CD4-positive, alpha-beta memory T cell (primary cell): Measurements from ENCODE around the gene CTNND2. TPM values are rescaled to one million over a fixed set of nuclear protein-coding genes. Genes with fewer than 3 reads are reported as not detected.

Source experiments
- CTCF ChIA-PET: fragments of 350-600 bp; sonication (Branson Sonifier 250); formaldehyde crosslinking; loops from one replicate; lab custom pipeline; 2021; ENCODE audit warnings: inconsistent platforms; ENCODE audit not compliant: partially characterized antibody; lab: Charles Lee
- POLR2A ChIA-PET: fragments of 350-600 bp; sonication (Branson Sonifier 250); formaldehyde crosslinking; loops from one replicate; lab custom pipeline; 2021; ENCODE audit not compliant: partially characterized antibody; lab: Charles Lee
- DNase-seq, 5 donors: peaks; one replicate each; pipeline versions ENCODE4 v3.0.0 to v3.0.0-alpha.2; 2020 to 2022; ENCODE audit warnings: mixed read lengths in 1 of 5
- H3K27ac ChIP-seq: one replicate; pipeline ENCODE4 v1.7.0; 2013; ENCODE audit warnings: low read depth, low read length
- H3K27me3 ChIP-seq: 2 replicates; pipeline ENCODE4 v1.7.0; 2013; ENCODE audit warnings: mild to moderate bottlenecking, low read length, moderate library complexity; ENCODE audit not compliant: insufficient read depth
- H3K36me3 ChIP-seq: 2 replicates; pipeline ENCODE4 v1.7.0; 2013; ENCODE audit warnings: mild to moderate bottlenecking, low read length, moderate library complexity; ENCODE audit not compliant: insufficient read depth
- H3K4me1 ChIP-seq: 2 replicates; pipeline ENCODE4 v1.7.0; 2013; ENCODE audit warnings: mild to moderate bottlenecking, low read length, moderate library complexity; ENCODE audit not compliant: insufficient read depth
- H3K4me3 ChIP-seq, 2 donors: one replicate each; pipeline ENCODE4 v1.7.0; 2013; ENCODE audit warnings: low read length in 2 of 2, mild to moderate bottlenecking in 1 of 2
- H3K9me3 ChIP-seq, 2 donors: one replicate each; pipeline ENCODE4 v1.7.0; 2013; ENCODE audit warnings: low read length in 2 of 2, control low read depth in 1 of 2; ENCODE audit not compliant: control insufficient read depth in 1 of 2
- H3K27ac Mint-ChIP-seq, 7 donors: one replicate each; pipeline ENCODE4 v1.8.0; 2020 to 2021; ENCODE audit warnings: mixed read lengths in 7 of 7, mild to moderate bottlenecking in 6 of 7, inconsistent platforms in 3 of 7, moderate library complexity in 3 of 7
- H3K27me3 Mint-ChIP-seq, 2 donors: one replicate each; pipeline ENCODE4 v1.8.0; 2020 to 2021; ENCODE audit warnings: mixed read lengths in 2 of 2
- H3K36me3 Mint-ChIP-seq, 2 donors: one replicate each; pipeline ENCODE4 v1.8.0; 2020 to 2021; ENCODE audit warnings: mixed read lengths in 2 of 2, inconsistent platforms in 1 of 2, mild to moderate bottlenecking in 1 of 2
- H3K4me1 Mint-ChIP-seq, 4 donors: one replicate each; pipeline ENCODE4 v1.8.0; 2020 to 2021; ENCODE audit warnings: mixed read lengths in 4 of 4, mild to moderate bottlenecking in 1 of 4
- H3K4me3 Mint-ChIP-seq, 8 donors: one replicate each; pipeline ENCODE4 v1.8.0; 2020 to 2021; ENCODE audit warnings: mixed read lengths in 8 of 8, mild to moderate bottlenecking in 7 of 8, moderate library complexity in 6 of 8, inconsistent platforms in 3 of 8
- H3K9me3 Mint-ChIP-seq, 8 donors: one replicate each; pipeline ENCODE4 v1.8.0; 2020 to 2021; ENCODE audit warnings: mixed read lengths in 8 of 8, mild to moderate bottlenecking in 5 of 8, inconsistent platforms in 3 of 8, moderate library complexity in 1 of 8
- intact Hi-C: fragments of 100-400 bp; cut with micrococcal nuclease; formaldehyde crosslinking; loops from one replicate; pipeline ENCODE4 v1.15.1; 2023
- polyA plus RNA-seq, 2 donors: library from polyadenylated mRNA; unstranded; fragments of 300-500 nt; fragmentation: Illumina TruSeq; gene quantifications; one replicate each; pipeline ENCODE4 v1.2.3, GENCODE V29; 2021
- total RNA-seq, 2 experiments: library from RNA; stranded (reverse); gene quantifications; one replicate each; pipeline ENCODE4 v1.2.3, GENCODE V29; 2021

CTNND2 gene
- total and polyA plus RNA-seq, 4 experiments from 2014 or later = 0.65 TPM; not detected in 3

- no peaks in the 10 kb centered on the region for H3K4me1 Mint-ChIP-seq
- ChIA-PET CTCF (no interaction called here), POLR2A (no interaction called here)
- H3K9me3 ChIP-seq = no peaks in the 10 kb centered on the region
- peaks cover 0 to 2% (median 0%) of the 10 kb centered on the region in 8 donors for H3K9me3 Mint-ChIP-seq
- no peaks in the 10 kb centered on the region for H3K36me3 Mint-ChIP-seq
- no peaks in the 10 kb centered on the region for H3K4me1 ChIP-seq
- no peak overlapping the region for H3K27ac Mint-ChIP-seq
- no peaks in the 10 kb centered on the region for H3K27me3 Mint-ChIP-seq
- intact Hi-C loops = no loop called here
- H3K4me3 Mint-ChIP-seq = no peak overlapping the region
- H3K36me3 ChIP-seq = no peaks in the 10 kb centered on the region
- H3K27me3 ChIP-seq = no peaks in the 10 kb centered on the region
- no peak overlapping the region for H3K4me3 ChIP-seq
- H3K27ac ChIP-seq = no peak overlapping the region
- no peak for DNase-seq
Measured at GRCh38 chr5:11514705-11515432, 389.4 kb downstream of the CTNND2 start.

- Mint-ChIP-seq H3K36me3 (no peaks in the 10 kb centered on the region), H3K4me3 (no peak overlapping the region)
- no peaks in the 10 kb centered on the region for H3K36me3 ChIP-seq
Measured at GRCh38 chr5:11511878-11512277, 392.4 kb downstream of the CTNND2 start.

GRCh38 chr5:11510889-11511288 is 393.4 kb downstream of the CTNND2 start:
- H3K9me3 Mint-ChIP-seq = peaks cover 0 to 2% (median 0%) of the 10 kb centered on the region in 8 donors
- no peaks in the 10 kb centered on the region for H3K4me1 Mint-ChIP-seq
- no peak overlapping the region for H3K27ac ChIP-seq
- no peaks in the 10 kb centered on the region for H3K36me3 ChIP-seq
- H3K27ac Mint-ChIP-seq = no peak overlapping the region
- ChIA-PET CTCF (no interaction called here), POLR2A (no interaction called here)
- no peaks in the 10 kb centered on the region for H3K27me3 ChIP-seq
- H3K9me3 ChIP-seq = no peaks in the 10 kb centered on the region
- intact Hi-C loops = no loop called here
- no peaks in the 10 kb centered on the region for H3K27me3 Mint-ChIP-seq
- no peak overlapping the region for H3K4me3 ChIP-seq
- H3K4me1 ChIP-seq = no peaks in the 10 kb centered on the region
- no peak for DNase-seq
- H3K36me3 Mint-ChIP-seq = no peaks in the 10 kb centered on the region
- no peak overlapping the region for H3K4me3 Mint-ChIP-seq

More at GRCh38 chr5:11511878-11512277, 392.4 kb downstream of the CTNND2 start:
- intact Hi-C loops = no loop called here
- peaks cover 0 to 2% (median 0%) of the 10 kb centered on the region in 8 donors for H3K9me3 Mint-ChIP-seq
- no peak for DNase-seq
- H3K27ac Mint-ChIP-seq = no peak overlapping the region
- H3K27ac ChIP-seq = no peak overlapping the region
- no peaks in the 10 kb centered on the region for H3K9me3 ChIP-seq
- no peaks in the 10 kb centered on the region for H3K4me1 Mint-ChIP-seq
- no peak overlapping the region for H3K4me3 ChIP-seq
- H3K4me1 ChIP-seq = no peaks in the 10 kb centered on the region
- H3K27me3 Mint-ChIP-seq = no peaks in the 10 kb centered on the region
- ChIA-PET CTCF (no interaction called here), POLR2A (no interaction called here)
- H3K27me3 ChIP-seq = no peaks in the 10 kb centered on the region

GRCh38 chr5:11509793-11510192 is 394.5 kb downstream of the CTNND2 start:
- H3K27ac Mint-ChIP-seq = no peak overlapping the region
- H3K27me3 Mint-ChIP-seq = no peaks in the 10 kb centered on the region
- intact Hi-C loops = no loop called here

GRCh38 chr5:11507156-11507910 is 396.9 kb downstream of the CTNND2 start:
- no peak overlapping the region for H3K4me3 ChIP-seq
- CTCF ChIA-PET = no interaction called here
- no peak overlapping the region for H3K4me3 Mint-ChIP-seq
- no peak overlapping the region for H3K27ac Mint-ChIP-seq
- H3K4me1 Mint-ChIP-seq = no peaks in the 10 kb centered on the region
- no peaks in the 10 kb centered on the region for H3K36me3 Mint-ChIP-seq
- H3K27me3 ChIP-seq = no peaks in the 10 kb centered on the region
- intact Hi-C loops = no loop called here
- H3K9me3 ChIP-seq = no peaks in the 10 kb centered on the region
- H3K4me1 ChIP-seq = no peaks in the 10 kb centered on the region
- no peak for DNase-seq
- no peak overlapping the region for H3K27ac ChIP-seq
- POLR2A ChIA-PET = no interaction called here
- peaks cover 0 to 2% (median 0%) of the 10 kb centered on the region in 8 donors for H3K9me3 Mint-ChIP-seq
- no peaks in the 10 kb centered on the region for H3K27me3 Mint-ChIP-seq
- H3K36me3 ChIP-seq = no peaks in the 10 kb centered on the region

More at GRCh38 chr5:11509793-11510192, 394.5 kb downstream of the CTNND2 start:
- no peaks in the 10 kb centered on the region for H3K4me1 Mint-ChIP-seq
- H3K9me3 ChIP-seq = no peaks in the 10 kb centered on the region
- no peak overlapping the region for H3K4me3 ChIP-seq
- POLR2A ChIA-PET = no interaction called here
- H3K27ac ChIP-seq = no peak overlapping the region
- CTCF ChIA-PET = no interaction called here
- H3K9me3 Mint-ChIP-seq = peaks cover 0 to 2% (median 0%) of the 10 kb centered on the region in 8 donors
- no peaks in the 10 kb centered on the region for H3K4me1 ChIP-seq
- no peak for DNase-seq
- no peak overlapping the region for H3K4me3 Mint-ChIP-seq
- no peaks in the 10 kb centered on the region for H3K36me3 ChIP-seq
- no peaks in the 10 kb centered on the region for H3K27me3 ChIP-seq
- no peaks in the 10 kb centered on the region for H3K36me3 Mint-ChIP-seq

GRCh38 chr5:11504886-11505193 is 399.4 kb downstream of the CTNND2 start:
- intact Hi-C loops = no loop called here
- H3K4me3 Mint-ChIP-seq = no peak overlapping the region
- POLR2A ChIA-PET = no interaction called here
- H3K4me1 ChIP-seq = no peaks in the 10 kb centered on the region
- no peaks in the 10 kb centered on the region for H3K27me3 ChIP-seq
- no peaks in the 10 kb centered on the region for H3K36me3 Mint-ChIP-seq
- no peaks in the 10 kb centered on the region for H3K9me3 ChIP-seq
- CTCF ChIA-PET = no interaction called here
- no peaks in the 10 kb centered on the region for H3K27me3 Mint-ChIP-seq
- H3K27ac ChIP-seq = no peak overlapping the region
- H3K4me3 ChIP-seq = no peak overlapping the region
- H3K4me1 Mint-ChIP-seq = no peaks in the 10 kb centered on the region
- DNase-seq = no peak
- peaks cover 0 to 2% (median 0%) of the 10 kb centered on the region in 8 donors for H3K9me3 Mint-ChIP-seq
- H3K36me3 ChIP-seq = no peaks in the 10 kb centered on the region
- H3K27ac Mint-ChIP-seq = no peak overlapping the region

- POLR2A ChIA-PET = no interaction called here
- H3K27ac Mint-ChIP-seq = no peak overlapping the region
- no peaks in the 10 kb centered on the region for H3K27me3 ChIP-seq
Measured at GRCh38 chr5:11504065-11504885, 400.0 kb downstream of the CTNND2 start.

More at GRCh38 chr5:11504065-11504885, 400.0 kb downstream of the CTNND2 start:
- Histone ChIP-seq H3K4me1 (no peaks in the 10 kb centered on the region), H3K9me3 (no peaks in the 10 kb centered on the region), H3K4me3 (no peak overlapping the region), H3K36me3 (no peaks in the 10 kb centered on the region), H3K27ac (no peak overlapping the region)
- no peak for DNase-seq
- CTCF ChIA-PET = no interaction called here
- Mint-ChIP-seq H3K36me3 (no peaks in the 10 kb centered on the region), H3K4me1 (no peaks in the 10 kb centered on the region), H3K4me3 (no peak overlapping the region), H3K27me3 (no peaks in the 10 kb centered on the region), H3K9me3 (peaks cover 0 to 2% (median 0%) of the 10 kb centered on the region in 8 donors)
- intact Hi-C loops = no loop called here
